ENCODE measurements around the gene ATP5PO. TPM values are rescaled to one million over a fixed set of nuclear protein-coding genes. Genes with fewer than 3 reads are reported as not detected.

Gene ATP5PO
- total RNA-seq, 1 donor from 2014 or later = 168 TPM

DNA sequence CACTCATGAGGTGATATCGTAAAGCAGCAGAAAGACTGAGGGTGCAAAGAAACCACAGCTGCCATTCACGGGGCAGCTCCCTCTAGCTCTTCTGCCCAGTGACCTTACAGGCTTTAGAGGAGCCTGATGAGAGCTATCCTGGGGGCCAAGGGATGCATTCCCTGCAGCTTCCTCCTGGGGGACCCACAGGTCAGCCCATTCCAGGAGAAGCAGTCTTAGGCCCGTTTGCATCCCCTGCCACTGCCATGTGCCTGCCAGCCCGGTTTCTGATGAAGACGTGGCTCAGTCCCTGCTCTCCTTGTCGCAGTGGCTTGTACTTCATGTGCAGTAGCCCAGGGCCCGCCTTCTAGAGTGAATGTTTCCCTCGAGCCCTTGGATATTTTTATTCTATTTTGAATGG, 22.8 kb downstream of the ATP5PO start:
- no peak overlapping the region for H3K27ac Mint-ChIP-seq
- H3K27me3 Mint-ChIP-seq (ENCODE audit: insufficient read depth) = peaks cover 8% of the 10 kb centered on the region
- no peak overlapping the region for H3K4me3 Mint-ChIP-seq
- H3K4me1 Mint-ChIP-seq (ENCODE audit: low read depth) = peaks cover 14% of the 10 kb centered on the region
- intact Hi-C loops (cut with micrococcal nuclease) = no loop called here
- no peaks in the 10 kb centered on the region for H3K36me3 Mint-ChIP-seq (ENCODE audit: low read depth)
- no peak for DNase-seq (ENCODE audit: low spot score)
- H3K9me3 Mint-ChIP-seq = no peaks in the 10 kb centered on the region

DNA sequence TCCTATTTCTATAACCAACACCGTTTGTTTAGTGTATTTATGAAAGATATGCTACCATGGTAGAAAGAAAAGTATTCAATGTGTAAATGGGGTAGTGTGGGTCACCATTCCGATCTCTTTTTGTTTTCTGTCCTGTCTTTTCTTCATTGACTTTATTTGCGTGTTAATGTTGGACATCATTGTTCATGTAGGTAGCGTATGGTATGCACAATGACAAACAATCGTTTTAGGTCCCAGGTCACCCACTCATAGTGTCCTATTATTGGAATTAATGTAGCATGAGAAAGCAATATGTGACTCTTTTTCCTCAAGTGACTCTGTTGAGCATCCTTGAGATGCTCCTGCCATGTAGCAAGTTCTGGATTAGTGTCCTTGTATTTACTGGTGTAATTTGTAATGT, 25.4 kb downstream of the ATP5PO start:
- DNase-seq (ENCODE audit: low spot score) = no peak
- Mint-ChIP-seq H3K27me3 (ENCODE audit: insufficient read depth) (peaks cover 8% of the 10 kb centered on the region), H3K36me3 (ENCODE audit: low read depth) (no peaks in the 10 kb centered on the region), H3K4me3 (no peak overlapping the region), H3K27ac (no peak overlapping the region), H3K4me1 (ENCODE audit: low read depth) (peaks cover 9% of the 10 kb centered on the region), H3K9me3 (no peaks in the 10 kb centered on the region)
- intact Hi-C loops (cut with micrococcal nuclease) = no loop called here

DNA sequence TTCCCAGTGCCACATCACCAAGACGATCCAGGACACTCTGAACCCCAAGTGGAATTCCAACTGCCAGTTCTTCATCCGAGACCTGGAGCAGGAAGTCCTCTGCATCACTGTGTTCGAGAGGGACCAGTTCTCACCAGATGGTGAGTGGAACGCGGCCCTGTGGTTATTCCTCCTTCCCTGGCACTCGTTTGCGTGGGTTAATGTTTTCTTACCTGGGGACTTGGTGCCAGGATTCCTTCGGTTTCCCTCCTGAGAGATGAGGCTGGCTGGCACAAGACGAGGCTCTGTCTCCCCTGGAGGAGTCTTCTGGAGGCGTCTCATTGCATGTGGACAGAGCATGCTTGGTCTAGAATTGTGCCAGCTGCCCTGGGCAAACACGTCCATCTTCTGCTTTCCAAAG, 29.3 kb downstream of the ATP5PO start:
- Mint-ChIP-seq H3K36me3 (ENCODE audit: low read depth) (no peaks in the 10 kb centered on the region), H3K27ac (no peak overlapping the region), H3K4me3 (no peak overlapping the region), H3K27me3 (ENCODE audit: insufficient read depth) (peaks cover 5% of the 10 kb centered on the region), H3K4me1 (ENCODE audit: low read depth) (no peaks in the 10 kb centered on the region), H3K9me3 (no peaks in the 10 kb centered on the region)
- DNase-seq (ENCODE audit: low spot score) = no peak
- intact Hi-C loops (cut with micrococcal nuclease) = no loop called here

DNA sequence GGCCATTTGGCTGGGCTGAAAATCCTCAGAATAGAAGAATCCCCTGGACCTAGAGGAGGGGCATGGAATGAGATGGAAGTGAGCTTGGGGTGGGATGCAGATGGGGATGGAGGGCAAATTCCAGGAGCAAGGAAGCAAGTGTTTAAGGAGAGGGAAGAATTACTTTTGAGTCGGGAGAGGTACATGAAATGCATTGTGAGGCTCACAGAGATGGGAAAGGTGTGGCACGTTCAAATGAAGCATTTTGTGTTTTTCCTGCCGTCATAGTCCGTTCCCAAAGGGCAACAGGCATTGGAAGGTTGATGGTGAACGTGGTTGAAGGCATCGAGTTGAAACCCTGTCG, 30.5 kb downstream of the ATP5PO start:
- Mint-ChIP-seq H3K27ac (no peak overlapping the region), H3K36me3 (ENCODE audit: low read depth) (no peaks in the 10 kb centered on the region), H3K4me1 (ENCODE audit: low read depth) (no peaks in the 10 kb centered on the region), H3K9me3 (no peaks in the 10 kb centered on the region), H3K27me3 (ENCODE audit: insufficient read depth) (peaks cover 3% of the 10 kb centered on the region), H3K4me3 (no peak overlapping the region)
- DNase-seq (ENCODE audit: low spot score) = no peak
- intact Hi-C loops (cut with micrococcal nuclease) = no loop called here

DNA sequence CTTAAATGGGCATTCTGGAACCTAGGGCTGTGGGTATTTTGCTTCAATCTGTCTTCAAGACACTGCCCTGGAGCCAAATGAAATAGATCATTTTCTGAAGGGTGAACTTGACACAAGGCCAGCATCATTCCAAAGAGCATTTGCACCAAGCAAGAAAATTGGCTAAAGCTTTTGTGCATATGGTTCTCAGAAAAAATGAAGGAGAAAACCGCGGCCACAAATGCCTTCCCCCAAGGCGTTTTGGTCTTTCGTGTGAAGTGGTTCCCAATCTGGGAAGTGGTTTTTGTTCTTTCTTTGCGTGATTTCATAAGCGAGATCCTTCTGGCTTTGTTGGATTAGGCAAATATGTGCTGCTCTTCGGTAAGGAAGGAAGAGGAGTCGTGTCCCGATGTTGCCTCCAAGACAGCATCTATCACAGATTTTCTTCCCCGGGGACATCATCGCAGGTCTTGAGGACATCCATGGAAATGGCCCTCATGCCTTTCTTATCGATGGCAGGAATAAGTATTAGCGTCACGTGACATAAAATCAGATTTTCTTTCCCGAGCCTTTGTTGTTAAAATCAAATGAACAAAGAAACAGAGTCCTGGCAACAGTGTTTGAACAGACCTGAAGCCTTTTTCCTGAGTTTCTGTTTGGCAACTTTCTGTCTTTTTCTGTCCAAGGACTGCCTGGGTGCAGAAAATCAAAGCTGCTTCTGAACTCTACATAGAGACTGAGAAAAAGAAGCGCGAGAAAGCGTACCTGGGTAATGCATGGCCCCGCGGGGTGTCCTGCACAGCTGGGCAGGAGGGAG, 31.0 kb downstream of the ATP5PO start:
- no peak overlapping the region for H3K4me3 Mint-ChIP-seq
- no peaks in the 10 kb centered on the region for H3K9me3 Mint-ChIP-seq
- H3K27ac Mint-ChIP-seq = no peak overlapping the region
- H3K27me3 Mint-ChIP-seq (ENCODE audit: insufficient read depth) = peaks cover 3% of the 10 kb centered on the region
- intact Hi-C loops (cut with micrococcal nuclease) = no loop called here
- H3K4me1 Mint-ChIP-seq (ENCODE audit: low read depth) = no peaks in the 10 kb centered on the region
- DNase-seq (ENCODE audit: low spot score) = no peak
- H3K36me3 Mint-ChIP-seq (ENCODE audit: low read depth) = no peaks in the 10 kb centered on the region

DNA sequence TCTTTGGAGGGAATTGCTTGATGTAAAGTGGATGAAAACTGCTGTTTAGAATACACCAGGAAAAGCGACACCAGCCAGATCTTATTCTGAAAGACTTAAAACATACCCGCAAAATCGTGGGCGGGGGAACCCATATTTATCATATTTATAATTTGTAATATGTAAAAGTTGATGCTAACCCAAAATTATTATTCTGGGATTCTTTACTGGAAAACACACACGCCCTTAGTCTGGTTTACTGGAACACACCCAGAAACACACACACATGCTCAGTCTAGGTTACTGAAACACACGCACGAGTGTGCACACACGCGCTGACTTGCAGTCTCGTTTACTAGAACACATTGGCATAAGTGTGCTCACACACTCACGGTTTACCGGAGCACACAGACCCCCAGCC, 32.5 kb downstream of the ATP5PO start:
- no peak overlapping the region for H3K4me3 Mint-ChIP-seq
- intact Hi-C loops (cut with micrococcal nuclease) = no loop called here
- no peak overlapping the region for H3K27ac Mint-ChIP-seq
- H3K36me3 Mint-ChIP-seq (ENCODE audit: low read depth) = no peaks in the 10 kb centered on the region
- DNase-seq (ENCODE audit: low spot score) = no peak
- peaks cover 2% of the 10 kb centered on the region for H3K27me3 Mint-ChIP-seq (ENCODE audit: insufficient read depth)
- no peaks in the 10 kb centered on the region for H3K4me1 Mint-ChIP-seq (ENCODE audit: low read depth)
- H3K9me3 Mint-ChIP-seq = no peaks in the 10 kb centered on the region

DNA sequence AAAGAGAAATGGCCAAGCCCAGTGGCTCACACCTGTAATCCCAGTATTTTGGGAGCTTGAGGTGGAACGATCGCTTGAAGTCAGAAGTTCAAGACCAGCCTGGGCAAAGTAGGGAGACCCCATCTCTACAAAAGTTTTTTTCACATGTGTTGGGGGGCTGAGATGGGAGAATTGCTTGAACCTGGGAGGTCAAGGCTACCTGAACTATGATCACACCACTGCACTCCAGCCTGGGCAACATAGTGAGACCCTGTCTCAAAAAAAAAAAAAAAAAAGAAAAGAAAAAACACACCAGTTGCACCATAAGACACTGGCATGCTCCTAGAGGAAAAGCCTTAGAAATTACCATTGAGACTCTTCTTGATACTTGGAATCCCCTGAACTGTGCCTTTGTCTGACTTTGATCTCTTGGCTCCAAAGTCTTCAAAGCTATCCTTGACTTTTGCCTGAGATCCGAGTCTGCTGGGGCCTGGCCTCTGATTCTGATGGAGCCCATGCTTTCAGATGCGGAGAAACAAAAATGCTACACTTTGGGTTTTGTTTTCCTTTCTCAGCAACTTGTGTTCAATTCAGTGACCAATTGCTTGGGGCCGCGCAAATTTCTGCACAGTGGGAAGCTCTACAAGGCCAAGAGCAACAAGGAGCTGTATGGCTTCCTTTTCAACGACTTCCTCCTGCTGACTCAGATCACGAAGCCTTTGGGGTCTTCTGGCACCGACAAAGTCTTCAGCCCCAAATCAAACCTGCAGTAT, 33.7 kb downstream of the ATP5PO start:
- no peaks in the 10 kb centered on the region for H3K4me1 Mint-ChIP-seq (ENCODE audit: low read depth)
- H3K4me3 Mint-ChIP-seq = no peak overlapping the region
- H3K9me3 Mint-ChIP-seq = no peaks in the 10 kb centered on the region
- DNase-seq (ENCODE audit: low spot score) = no peak
- no peak overlapping the region for H3K27ac Mint-ChIP-seq
- intact Hi-C loops (cut with micrococcal nuclease) = no loop called here
- H3K27me3 Mint-ChIP-seq (ENCODE audit: insufficient read depth) = peaks cover 3% of the 10 kb centered on the region
- no peaks in the 10 kb centered on the region for H3K36me3 Mint-ChIP-seq (ENCODE audit: low read depth)

DNA sequence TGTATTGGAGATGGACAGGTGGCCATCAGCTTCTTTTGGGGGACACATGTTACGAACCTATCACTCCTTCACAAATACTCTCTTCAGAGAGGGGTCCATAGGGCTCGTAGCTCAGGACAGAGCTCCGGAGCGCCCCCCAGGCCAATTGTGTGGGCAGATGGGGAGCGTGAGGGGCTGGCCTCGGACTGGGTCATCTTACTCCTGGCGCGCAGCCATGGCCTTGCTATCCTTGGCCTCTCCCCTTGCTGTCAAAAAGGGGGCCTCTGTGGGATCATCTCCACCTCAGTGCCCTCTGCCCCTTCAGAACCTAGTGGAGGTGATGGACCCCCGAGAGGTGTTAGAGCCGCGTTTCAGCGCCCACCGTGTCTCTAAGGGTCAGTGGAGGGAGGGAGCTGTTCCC, 35.0 kb downstream of the ATP5PO start:
- H3K27ac Mint-ChIP-seq = no peak overlapping the region
- no peaks in the 10 kb centered on the region for H3K36me3 Mint-ChIP-seq (ENCODE audit: low read depth)
- no peaks in the 10 kb centered on the region for H3K4me1 Mint-ChIP-seq (ENCODE audit: low read depth)
- H3K27me3 Mint-ChIP-seq (ENCODE audit: insufficient read depth) = peaks cover 3% of the 10 kb centered on the region
- H3K9me3 Mint-ChIP-seq = no peaks in the 10 kb centered on the region
- intact Hi-C loops (cut with micrococcal nuclease) = no loop called here
- no peak overlapping the region for H3K4me3 Mint-ChIP-seq
- no peak for DNase-seq (ENCODE audit: low spot score)

DNA sequence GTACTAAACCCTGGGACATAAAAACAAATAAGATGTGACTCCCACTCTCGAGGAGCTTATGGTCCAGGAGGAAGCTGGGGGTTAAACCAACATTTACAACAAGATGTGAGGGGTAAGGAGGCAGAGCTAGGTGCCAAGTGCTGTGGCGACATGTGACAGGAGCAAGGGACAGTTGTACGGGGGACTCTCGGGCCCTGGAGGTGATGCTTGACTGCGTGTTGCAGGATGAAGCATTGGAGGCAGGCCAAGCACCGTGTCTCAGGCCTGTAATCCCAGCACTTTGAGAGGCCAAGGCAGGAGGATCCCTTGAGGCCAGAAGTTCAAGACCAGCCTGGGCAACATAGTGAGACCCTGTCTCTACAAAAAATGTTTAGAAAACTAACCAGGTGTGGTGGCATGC, 36.8 kb downstream of the ATP5PO start:
- peaks cover 5% of the 10 kb centered on the region for H3K27me3 Mint-ChIP-seq (ENCODE audit: insufficient read depth)
- H3K9me3 Mint-ChIP-seq = no peaks in the 10 kb centered on the region

DNA sequence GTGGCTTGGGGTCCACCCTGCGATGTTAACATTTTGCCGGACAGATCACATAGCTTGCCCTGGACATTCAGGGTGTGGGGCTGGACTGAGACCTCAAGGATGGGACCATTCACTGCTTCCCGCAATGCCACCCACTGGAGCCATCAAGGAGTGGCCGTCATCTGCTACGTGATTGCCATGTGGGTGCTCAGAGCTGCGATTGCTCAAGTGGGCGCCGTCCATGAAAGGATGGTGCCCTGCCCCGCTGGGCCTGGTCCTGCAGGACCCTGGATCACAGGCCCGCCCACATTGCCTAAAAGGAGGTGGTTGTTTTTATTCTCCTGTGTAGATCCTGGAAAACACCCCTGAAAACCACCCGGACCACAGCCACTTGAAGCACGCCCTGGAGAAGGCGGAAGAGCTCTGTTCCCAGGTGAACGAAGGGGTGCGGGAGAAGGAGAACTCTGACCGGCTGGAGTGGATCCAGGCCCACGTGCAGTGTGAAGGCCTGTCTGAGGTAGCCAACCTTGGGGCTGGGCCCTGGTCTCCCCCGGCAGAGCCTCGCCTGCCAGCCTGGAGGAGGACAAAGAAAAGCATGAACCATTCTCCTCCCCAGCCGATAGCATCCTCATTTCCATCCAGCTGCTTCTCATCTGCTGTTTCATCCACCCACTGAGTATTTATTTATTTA, 40.4 kb downstream of the ATP5PO start:
- H3K27me3 Mint-ChIP-seq (ENCODE audit: insufficient read depth) = peaks cover 8% of the 10 kb centered on the region
- DNase-seq (ENCODE audit: low spot score) = no peak
- intact Hi-C loops (cut with micrococcal nuclease) = no loop called here
- no peaks in the 10 kb centered on the region for H3K36me3 Mint-ChIP-seq (ENCODE audit: low read depth)
- H3K4me3 Mint-ChIP-seq = no peak overlapping the region
- no peaks in the 10 kb centered on the region for H3K4me1 Mint-ChIP-seq (ENCODE audit: low read depth)
- no peak overlapping the region for H3K27ac Mint-ChIP-seq
- H3K9me3 Mint-ChIP-seq = no peaks in the 10 kb centered on the region

More for the DNA sequence above, 36.8 kb downstream of the ATP5PO start:
- Mint-ChIP-seq H3K4me1 (ENCODE audit: low read depth) (no peaks in the 10 kb centered on the region), H3K27ac (no peak overlapping the region), H3K36me3 (ENCODE audit: low read depth) (no peaks in the 10 kb centered on the region), H3K4me3 (no peak overlapping the region)
- DNase-seq (ENCODE audit: low spot score) = no peak
- intact Hi-C loops (cut with micrococcal nuclease) = no loop called here

DNA sequence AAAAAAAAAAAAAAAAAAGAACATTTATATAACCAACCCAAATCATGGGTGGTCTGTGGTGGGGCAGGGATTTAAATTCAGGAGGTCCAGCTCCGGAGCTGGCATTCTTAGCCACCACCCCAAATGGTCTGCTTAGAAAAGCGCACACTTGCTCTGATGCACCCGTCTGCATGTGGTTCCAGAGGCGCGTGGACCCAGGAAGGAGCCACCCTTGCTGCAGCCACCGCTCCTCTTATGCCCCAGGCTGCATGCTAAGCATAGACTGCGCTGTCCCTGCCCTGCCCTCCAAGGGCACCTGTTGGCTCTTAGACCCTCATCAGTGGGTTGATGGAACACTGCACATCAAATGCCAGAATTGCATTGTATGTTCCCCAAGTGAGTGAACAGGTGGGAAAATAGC, 41.4 kb downstream of the ATP5PO start:
- no peaks in the 10 kb centered on the region for H3K9me3 Mint-ChIP-seq
- intact Hi-C loops (cut with micrococcal nuclease) = no loop called here
- DNase-seq (ENCODE audit: low spot score) = no peak
- no peaks in the 10 kb centered on the region for H3K4me1 Mint-ChIP-seq (ENCODE audit: low read depth)
- no peak overlapping the region for H3K4me3 Mint-ChIP-seq
- H3K36me3 Mint-ChIP-seq (ENCODE audit: low read depth) = no peaks in the 10 kb centered on the region
- no peak overlapping the region for H3K27ac Mint-ChIP-seq
- H3K27me3 Mint-ChIP-seq (ENCODE audit: insufficient read depth) = peaks cover 9% of the 10 kb centered on the region

DNA sequence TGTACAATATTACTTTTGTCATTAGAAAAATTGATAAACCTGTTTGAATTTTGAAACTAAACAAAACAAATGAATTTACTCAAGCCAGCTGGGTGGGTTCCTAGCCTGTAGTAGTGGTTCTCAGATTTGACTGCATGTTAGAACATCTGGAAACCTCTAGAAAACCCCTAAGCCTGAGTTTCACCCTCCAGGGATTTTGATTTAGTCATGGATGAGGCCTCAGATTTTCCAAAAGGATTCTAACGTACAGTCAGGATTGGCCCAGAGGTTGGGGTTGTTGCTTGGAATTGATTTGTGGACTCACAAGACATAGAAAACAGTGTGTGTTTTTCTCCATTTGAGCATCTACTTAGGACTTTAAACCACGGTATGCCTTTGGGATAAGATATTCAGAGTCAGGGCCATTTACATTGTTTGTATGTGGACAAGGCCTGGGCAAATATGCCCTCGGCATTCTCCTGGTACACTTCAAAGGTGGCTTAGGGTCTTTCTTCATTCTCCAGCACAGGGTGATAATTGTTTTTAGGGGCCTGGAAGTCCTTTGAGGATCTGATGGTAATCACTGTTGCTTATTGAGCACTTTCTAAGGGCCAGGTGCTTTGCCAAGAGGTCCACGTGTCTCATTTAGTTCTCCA, 42.6 kb downstream of the ATP5PO start:
- no peak overlapping the region for H3K27ac Mint-ChIP-seq
- H3K27me3 Mint-ChIP-seq (ENCODE audit: insufficient read depth) = peaks cover 5% of the 10 kb centered on the region
- no peak overlapping the region for H3K4me3 Mint-ChIP-seq
- no peaks in the 10 kb centered on the region for H3K4me1 Mint-ChIP-seq (ENCODE audit: low read depth)
- intact Hi-C loops (cut with micrococcal nuclease) = no loop called here
- H3K36me3 Mint-ChIP-seq (ENCODE audit: low read depth) = no peaks in the 10 kb centered on the region
- DNase-seq (ENCODE audit: low spot score) = no peak
- H3K9me3 Mint-ChIP-seq = no peaks in the 10 kb centered on the region

DNA sequence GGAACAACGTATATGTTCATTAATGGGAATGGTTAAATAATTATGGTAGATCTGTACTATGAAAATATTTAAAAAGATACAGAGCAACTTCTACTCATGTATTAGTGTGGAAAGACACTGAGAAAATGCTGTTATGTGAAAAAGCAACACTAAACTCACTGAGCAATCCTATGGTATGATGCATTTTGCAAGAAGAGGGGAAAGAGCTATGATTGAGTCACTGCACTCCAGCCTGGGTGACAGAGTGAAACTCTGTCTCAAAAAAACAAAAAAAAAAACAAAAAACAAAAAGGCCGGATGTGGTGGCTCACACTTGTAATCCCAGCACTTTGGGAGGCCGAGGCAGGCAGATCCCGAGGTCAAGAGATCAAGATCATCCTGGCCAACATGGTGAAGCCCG, 44.4 kb downstream of the ATP5PO start:
- no peaks in the 10 kb centered on the region for H3K9me3 Mint-ChIP-seq
- no peak overlapping the region for H3K4me3 Mint-ChIP-seq
- peaks cover 8% of the 10 kb centered on the region for H3K27me3 Mint-ChIP-seq (ENCODE audit: insufficient read depth)
- no peaks in the 10 kb centered on the region for H3K4me1 Mint-ChIP-seq (ENCODE audit: low read depth)
- H3K36me3 Mint-ChIP-seq (ENCODE audit: low read depth) = no peaks in the 10 kb centered on the region
- intact Hi-C loops (cut with micrococcal nuclease) = no loop called here
- no peak for DNase-seq (ENCODE audit: low spot score)
- H3K27ac Mint-ChIP-seq = no peak overlapping the region
